ENCODE measurements around the gene WSB2. TPM values are rescaled to one million over a fixed set of nuclear protein-coding genes. Genes with fewer than 3 reads are reported as not detected.

Gene WSB2
- total and polyA plus RNA-seq, 10 of the 15 experiments (the other 5 are each of a cell fraction or from before 2014, with no cell fraction given), result 18.3 to 82.6 (median 43.7) TPM

- no peaks in the 10 kb centered on the region for H3K27me3 ChIP-seq (replicated peaks in 1 of 2; ENCODE audit: control insufficient read depth in 2 of 2, insufficient read depth in 2 of 2, low read length in 1 of 2)
- peaks cover 34% of the 10 kb centered on the region for H3K79me2 ChIP-seq (ENCODE audit: control insufficient read depth, insufficient read depth, low read length)
- H3K4me1 ChIP-seq (ENCODE audit: control insufficient read depth, insufficient read depth, low read length), result 0 out of 2 replicates have a peak, but pooled peaks cover 2% of the 10 kb centered on the region
- no peak overlapping the region for H3K9ac ChIP-seq (ENCODE audit: control insufficient read depth, insufficient read depth, low read length)
- H3K36me3 ChIP-seq (ENCODE audit: control insufficient read depth in 2 of 2, insufficient read depth in 2 of 2, low read length in 1 of 2), result no peaks in the 10 kb centered on the region
- intact Hi-C loops (cut with micrococcal nuclease; ENCODE audit: unreplicated experiment), result no loop called here
- H3K9me3 ChIP-seq (replicated peaks; ENCODE audit: control insufficient read depth, insufficient read depth, low read length), result no peaks in the 10 kb centered on the region
- in situ Hi-C loops (cut with MboI), result loop anchor here (5.0 kb wide), 1 partner anchor 182 kb away; no protein-coding TSS in a partner anchor
- no peaks in the 10 kb centered on the region for H4K20me1 ChIP-seq (ENCODE audit: control insufficient read depth, insufficient read depth)
- POLR2A ChIA-PET, result interaction anchor here (0.6 to 1.1 kb wide), 2 partner anchors 77 to 1333 kb away, joined by 3 read pairs; partner anchors contain the start of gene PEBP1
- WGBS (ENCODE audit: insufficient coverage, insufficient replicate concordance, low lambda C conversion rate, missing lambda C conversion rate), result 99% methylated on average over 8 of the region's 8 CpGs
- peak overlapping the region; percentile 36; the same call in 1 of the 2 replicates for H3K4me2 ChIP-seq (ENCODE audit: control insufficient read depth, insufficient read depth)
- TF ChIP-seq RB1 (IDR thresholded peaks at IDR 0.05; ENCODE audit: borderline replicate concordance) (no peak), TCF12 (IDR thresholded peaks at IDR 0.05; ENCODE audit: low read depth, low read length) (no peak), NFYB (IDR thresholded peaks at IDR 0.05; ENCODE audit: insufficient read depth, low read depth, low read length) (peak; percentile 58; the same call in 1 of the 2 replicates)
- CTCF ChIA-PET, result interaction anchor here (1.2 to 6.1 kb wide), 4 partner anchors 24 to 317 kb away, joined by 3 to 72 read pairs (median 5); partner anchors contain the start of gene SUDS3
- H2AFZ ChIP-seq (ENCODE audit: control insufficient read depth, low read depth, low read length), result no peak overlapping the region
- no peak overlapping the region for H3K27ac ChIP-seq (ENCODE audit: control insufficient read depth, insufficient read depth)
- FAIRE-seq (no peak), DNase-seq (ENCODE audit: low read depth, low spot score) (no peak), ATAC-seq (no peak)
- SMC1A ChIA-PET (ENCODE audit: uncharacterized antibody, unreplicated experiment), result interaction anchor here (0.6 to 4.6 kb wide), 5 partner anchors 12 to 316 kb away, joined by 3 to 28 read pairs (median 3); no protein-coding TSS in a partner anchor
- peak overlapping the region; percentile 90; the same call in 1 of the 2 replicates for H3K4me3 ChIP-seq
- RAD21 ChIA-PET (ENCODE audit: unreplicated experiment), result interaction anchor here (1.0 to 1.4 kb wide), 3 partner anchors 22 to 184 kb away, joined by 3 to 4 read pairs (median 4); no protein-coding TSS in a partner anchor
- no TSS peak for BruUV-seq (replicated peaks)
These were observed 2.1 kb downstream of the WSB2 start for GRCh38 chr12:118058881-118059280.

GRCh38 chr12:118058227-118058626, 2.8 kb downstream of the WSB2 start:
- peaks cover 34% of the 10 kb centered on the region for H3K79me2 ChIP-seq (ENCODE audit: control insufficient read depth, insufficient read depth, low read length)
- DNase-seq (ENCODE audit: low read depth, low spot score), result no peak
- ChIA-PET SMC1A (ENCODE audit: uncharacterized antibody, unreplicated experiment) (interaction anchor here (4.6 kb wide), 1 partner anchor 184 kb away, joined by 28 read pairs; no protein-coding TSS in a partner anchor), POLR2A (interaction anchor here (0.6 to 0.7 kb wide), 2 partner anchors 8 to 183 kb away, joined by 3 read pairs; no protein-coding TSS in a partner anchor), CTCF (interaction anchor here (1.2 to 6.1 kb wide), 4 partner anchors 11 to 201 kb away, joined by 3 to 72 read pairs (median 13); no protein-coding TSS in a partner anchor), RAD21 (ENCODE audit: unreplicated experiment) (no interaction called here)
- ATAC-seq, result no peak
- no peak for FAIRE-seq
- no peaks in the 10 kb centered on the region for H3K27me3 ChIP-seq (replicated peaks in 1 of 2; ENCODE audit: control insufficient read depth in 2 of 2, insufficient read depth in 2 of 2, low read length in 1 of 2)
- H3K4me1 ChIP-seq (ENCODE audit: control insufficient read depth, insufficient read depth, low read length), result no peaks in the 10 kb centered on the region
- no peaks in the 10 kb centered on the region for H3K9me3 ChIP-seq (replicated peaks; ENCODE audit: control insufficient read depth, insufficient read depth, low read length)
- intact Hi-C loops (cut with micrococcal nuclease; ENCODE audit: unreplicated experiment), result no loop called here
- H2AFZ ChIP-seq (ENCODE audit: control insufficient read depth, low read depth, low read length), result no peak overlapping the region
- no peak overlapping the region for H3K4me3 ChIP-seq
- H3K9ac ChIP-seq (ENCODE audit: control insufficient read depth, insufficient read depth, low read length), result no peak overlapping the region
- no peaks in the 10 kb centered on the region for H4K20me1 ChIP-seq (ENCODE audit: control insufficient read depth, insufficient read depth)
- WGBS (ENCODE audit: insufficient coverage, insufficient replicate concordance, low lambda C conversion rate, missing lambda C conversion rate), result 96% methylated on average over 7 of the region's 7 CpGs
- in situ Hi-C loops (cut with MboI), result loop anchor here (5.0 kb wide), 1 partner anchor 181 kb away; no protein-coding TSS in a partner anchor
- no peak overlapping the region for H3K4me2 ChIP-seq (ENCODE audit: control insufficient read depth, insufficient read depth)
- no TSS peak for BruUV-seq (replicated peaks)
- H3K27ac ChIP-seq (ENCODE audit: control insufficient read depth, insufficient read depth), result no peak overlapping the region
- H3K36me3 ChIP-seq (ENCODE audit: control insufficient read depth in 2 of 2, insufficient read depth in 2 of 2, low read length in 1 of 2), result no peaks in the 10 kb centered on the region
- TF ChIP-seq ZBTB4 (CRISPR knock-in tag; IDR thresholded peaks at IDR 0.05) (no peak), JUNB (IDR thresholded peaks at IDR 0.05) (no peak), ETV6 (conservative IDR thresholded peaks at IDR 0.05 in 1 of 2, IDR thresholded peaks at IDR 0.05 in 1 of 2; ENCODE audit: borderline replicate concordance in 1 of 2, low read depth in 1 of 2) (no peak), BRCA1 (IDR thresholded peaks at IDR 0.05; ENCODE audit: low read depth, low read length) (no peak), RCOR1 (conservative IDR thresholded peaks at IDR 0.05; ENCODE audit: low read depth, low read length) (no peak), TARDBP (IDR thresholded peaks at IDR 0.05; ENCODE audit: borderline replicate concordance) (no peak), BCL3 (IDR thresholded peaks at IDR 0.05; ENCODE audit: borderline replicate concordance, insufficient read depth, low read depth, low read length, poor library complexity, severe bottlenecking) (no peak)
